Activated T-cell treated with anti-CD3 and anti-CD28 coated beads for 48 hours (primary cell): ENCODE measurements around the gene EIF4A2.
"Not testable (repeated sequence)": the region's sequence is repeated elsewhere in the genome, so short reads cannot be mapped to it uniquely, and the experiment has no call there.

Experiments
- DNase-seq: peaks from one replicate; pipeline ENCODE4 v3.0.0-alpha.2; 2020; ENCODE audit warnings: low read depth

The EIF4A2 gene

DNA sequence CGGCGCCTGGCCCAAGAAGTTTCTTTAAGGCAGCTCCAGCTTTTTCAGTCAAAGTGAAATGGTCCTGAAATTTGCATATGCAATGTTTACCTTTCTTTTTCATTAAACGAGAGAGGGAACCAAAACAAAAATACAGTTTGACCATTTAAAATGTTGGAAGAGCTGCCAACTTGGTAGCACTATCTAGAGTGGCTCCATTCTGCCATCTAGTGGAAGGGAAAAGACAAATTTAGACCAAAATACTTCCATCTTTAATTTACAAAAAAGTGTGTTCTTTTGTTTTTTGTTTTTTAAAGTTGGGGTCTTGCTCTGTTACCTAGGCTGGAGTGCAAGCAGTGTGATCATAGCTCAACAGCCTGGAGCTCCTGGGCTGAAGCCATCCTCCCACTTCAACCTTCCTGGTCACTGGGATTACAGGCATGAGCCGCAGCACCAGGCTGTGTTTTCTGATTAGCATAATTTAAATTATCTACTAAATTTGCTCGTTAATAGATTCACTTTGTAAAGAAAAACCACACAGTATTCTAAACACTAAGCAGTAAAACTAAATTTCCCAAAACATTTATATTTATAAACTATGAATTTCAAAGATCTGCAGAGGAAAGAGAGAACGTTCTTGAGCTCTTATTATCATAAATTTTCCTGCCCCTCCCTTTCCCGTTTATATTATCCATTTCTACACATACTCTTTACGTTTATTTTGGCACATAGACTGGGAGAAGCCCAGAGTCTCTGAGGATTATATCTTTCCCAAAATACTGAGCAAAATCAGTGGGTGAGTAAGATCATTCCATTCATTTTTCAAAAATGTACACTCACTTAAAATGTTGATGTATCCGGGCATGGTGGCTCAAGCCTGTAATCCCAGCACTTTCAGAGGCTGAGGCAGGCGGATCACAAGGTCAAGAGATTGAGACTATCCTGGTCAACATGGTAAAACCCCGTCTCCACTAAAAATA is 38.3 kb downstream of the EIF4A2 start:
- DNase-seq = no peak

DNA sequence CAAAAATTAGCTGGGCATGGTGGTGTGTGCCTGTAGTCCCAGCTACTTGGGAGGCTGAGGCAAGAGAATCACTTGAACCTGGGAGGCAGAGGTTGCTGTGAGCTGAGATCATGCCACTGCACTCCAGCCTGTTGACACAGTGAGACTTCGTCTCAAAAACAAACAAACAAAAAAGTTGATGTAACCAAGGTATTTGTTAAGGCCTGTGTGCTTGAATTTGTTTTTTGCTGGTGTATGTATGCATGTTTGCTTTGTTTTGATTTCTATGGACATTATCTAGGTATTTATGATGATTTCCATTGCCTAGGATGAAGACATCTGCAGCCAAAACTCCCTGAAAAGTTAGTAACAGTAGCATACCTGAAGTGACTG is 39.0 kb downstream of the EIF4A2 start:
- not testable (repeated sequence) for DNase-seq

DNA sequence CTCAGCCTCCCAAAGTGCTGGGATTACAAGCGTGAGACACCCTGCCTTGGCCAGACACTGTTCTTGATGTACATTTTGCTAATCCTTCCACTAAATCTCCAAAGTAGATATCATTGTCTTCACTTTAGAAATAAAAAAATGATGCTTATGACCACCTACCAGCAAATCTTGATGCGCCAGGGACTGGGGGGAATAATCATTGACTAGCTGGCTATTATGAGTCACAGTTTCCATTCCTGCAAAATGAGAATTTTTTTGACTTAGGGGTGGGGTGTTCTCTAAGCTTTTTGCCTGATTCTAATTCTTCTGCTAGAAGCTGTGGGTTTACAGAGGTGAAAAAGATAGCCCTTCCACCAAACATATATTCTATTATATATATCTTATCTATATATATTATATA is 40.0 kb downstream of the EIF4A2 start:
- DNase-seq = no peak

DNA sequence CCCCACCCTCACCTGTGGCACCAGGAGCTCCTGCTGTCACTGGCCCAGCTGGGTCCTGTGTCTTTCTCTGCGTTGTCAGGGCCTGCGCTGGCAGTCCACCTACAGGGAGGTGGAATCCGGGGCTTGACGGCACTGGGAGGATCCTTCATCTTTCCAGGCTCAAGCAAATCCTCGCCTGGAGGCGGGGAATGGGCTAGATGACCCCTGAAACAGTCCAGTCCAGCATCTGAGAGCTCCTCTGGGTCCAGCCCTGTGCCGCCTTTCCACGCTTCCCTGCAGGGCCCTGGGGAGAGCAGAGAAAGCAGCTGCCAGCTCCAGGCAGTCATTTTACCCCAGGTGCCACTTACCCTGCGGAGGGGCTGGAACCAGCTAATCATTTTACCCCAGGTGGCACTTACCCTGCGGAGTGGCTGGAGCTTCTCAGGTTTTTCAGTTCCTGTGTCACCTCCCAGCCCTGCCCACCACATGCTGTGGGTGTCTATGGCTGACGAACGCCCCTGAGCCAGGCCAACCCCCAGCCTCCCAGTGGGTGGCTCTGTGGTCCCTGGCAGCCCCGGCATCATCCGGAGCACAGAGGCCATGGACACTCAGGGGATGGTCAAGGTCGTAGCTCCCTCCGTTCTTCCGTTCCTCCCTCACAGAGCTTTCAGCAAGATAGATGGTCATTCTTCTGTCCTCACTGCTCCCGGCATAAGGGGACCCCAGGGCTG is 41.2 kb downstream of the EIF4A2 start:
- no peak for DNase-seq

DNA sequence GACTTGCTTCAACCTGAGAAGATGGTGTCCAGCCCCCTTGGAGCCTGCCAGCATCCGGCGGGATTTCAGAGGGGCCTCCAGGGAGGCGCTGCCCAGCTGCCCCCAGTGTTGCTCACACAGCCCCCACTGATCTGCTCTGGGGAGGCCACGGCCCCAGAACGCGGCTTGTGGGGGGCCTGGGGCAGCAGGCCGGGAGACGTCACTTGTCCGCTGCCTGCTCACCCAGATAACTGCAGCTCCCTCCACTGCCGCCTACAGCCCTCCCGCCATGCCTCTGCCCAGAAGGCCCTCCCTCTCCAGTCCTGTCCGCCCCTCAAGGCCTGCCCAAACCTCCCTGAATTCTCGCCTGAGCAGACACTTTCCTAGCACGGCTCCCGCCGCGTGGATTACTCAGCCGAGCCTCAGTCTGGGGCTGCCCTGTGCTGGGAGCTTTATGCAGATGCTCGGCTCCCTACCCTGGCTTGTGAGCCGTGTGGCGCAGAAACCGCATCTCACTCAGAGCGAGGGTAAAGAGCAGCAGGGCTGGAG is 42.0 kb downstream of the EIF4A2 start:
- peak; percentile 49 for DNase-seq

DNA sequence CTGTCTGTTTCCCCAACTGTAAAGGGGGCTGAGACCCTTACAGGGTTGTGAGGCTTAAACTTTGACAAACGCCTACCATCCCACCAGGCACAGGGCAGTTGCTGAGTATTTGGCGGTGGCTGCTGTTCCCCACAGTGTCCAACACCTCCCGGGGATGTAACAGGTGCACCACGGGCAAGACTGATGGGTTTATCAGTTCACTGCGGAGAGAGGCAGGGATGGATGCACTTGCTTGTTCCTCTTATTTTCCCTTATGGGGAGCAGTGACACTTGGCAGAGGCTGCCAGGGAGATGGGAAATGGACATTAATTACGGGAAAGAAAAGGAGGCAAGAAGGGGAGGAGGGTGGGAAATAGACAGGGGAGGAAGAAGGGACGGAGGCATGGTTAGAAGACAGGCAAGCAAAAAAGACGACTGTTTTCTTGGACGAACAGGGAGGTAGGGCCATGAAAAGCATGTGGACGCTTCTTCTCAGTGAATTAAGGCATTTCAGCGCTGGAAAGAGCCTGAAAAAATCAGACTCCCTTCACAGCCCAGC is 42.6 kb downstream of the EIF4A2 start:
- DNase-seq = no peak

DNA sequence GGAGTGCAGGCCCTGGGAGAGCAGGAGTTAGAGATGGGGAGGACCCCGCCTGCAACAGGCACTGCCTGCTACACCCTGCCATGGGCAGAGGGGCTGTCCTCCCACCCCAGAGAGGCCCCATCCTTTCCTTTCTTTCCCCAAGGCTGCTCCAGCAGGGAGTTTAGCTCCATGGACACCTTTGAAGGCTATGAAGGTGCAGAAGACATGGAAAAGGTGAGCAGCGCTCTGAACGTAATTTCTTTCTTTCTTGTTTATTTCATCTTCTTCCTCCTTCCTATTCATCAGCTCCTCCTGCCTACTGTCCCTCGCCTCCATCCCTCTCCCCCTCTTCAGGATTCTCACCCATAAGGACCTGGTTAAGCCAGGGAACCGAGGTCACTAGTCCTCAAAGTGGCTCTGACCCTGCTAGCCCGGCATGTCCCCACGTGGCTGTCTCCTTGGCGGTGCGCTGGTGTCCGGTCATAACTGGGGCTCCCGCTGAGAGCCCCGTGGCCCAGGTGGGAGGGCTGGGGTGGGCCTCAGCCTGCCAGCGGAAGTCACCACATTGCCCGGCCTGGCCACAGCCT is 43.1 kb downstream of the EIF4A2 start:
- peak; percentile 27 for DNase-seq

DNA sequence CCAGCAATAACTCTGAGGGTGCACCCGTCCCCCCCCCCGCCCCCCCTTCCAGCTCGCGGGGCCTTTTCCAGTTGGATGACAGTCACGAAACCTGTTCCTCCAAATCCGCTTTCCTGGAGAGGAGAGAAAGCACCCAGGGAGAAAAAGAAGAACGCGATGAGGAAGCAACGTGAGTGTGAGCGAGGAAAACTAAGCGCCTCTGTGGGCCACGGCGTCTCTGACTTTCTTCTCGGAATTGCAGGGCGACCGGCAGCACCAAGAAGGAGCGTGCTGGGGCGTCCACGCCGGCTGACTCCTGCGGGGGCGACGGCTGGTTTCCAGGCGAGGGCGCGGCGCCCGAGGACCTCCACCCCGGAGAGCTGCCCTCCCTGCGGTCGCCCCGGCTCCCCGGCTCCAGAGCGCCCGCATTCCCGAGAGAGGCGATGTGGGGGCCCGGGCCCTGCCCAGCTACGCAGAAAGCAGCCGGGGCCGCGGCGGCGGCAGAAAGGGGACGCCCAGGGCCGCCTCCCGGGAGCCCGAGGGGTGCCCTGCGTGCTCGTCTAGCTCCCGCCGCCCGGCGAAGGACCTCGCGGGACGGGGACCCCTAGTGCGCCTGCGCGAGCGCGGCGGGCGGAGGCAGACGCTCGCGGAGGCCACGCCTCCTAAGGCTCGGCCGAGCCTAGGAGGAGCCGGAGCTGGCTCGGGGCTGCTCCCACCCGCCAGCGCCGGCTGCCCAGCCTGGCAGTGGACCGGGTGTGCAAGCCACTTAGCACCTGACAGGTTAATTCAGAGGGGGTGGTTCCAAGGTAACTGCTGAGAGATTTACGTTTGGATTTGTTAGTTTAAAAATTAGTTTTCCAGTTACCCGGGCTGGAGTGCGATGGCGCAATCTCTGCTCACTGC is 43.8 kb downstream of the EIF4A2 start:
- peak; percentile 89 for DNase-seq

DNA sequence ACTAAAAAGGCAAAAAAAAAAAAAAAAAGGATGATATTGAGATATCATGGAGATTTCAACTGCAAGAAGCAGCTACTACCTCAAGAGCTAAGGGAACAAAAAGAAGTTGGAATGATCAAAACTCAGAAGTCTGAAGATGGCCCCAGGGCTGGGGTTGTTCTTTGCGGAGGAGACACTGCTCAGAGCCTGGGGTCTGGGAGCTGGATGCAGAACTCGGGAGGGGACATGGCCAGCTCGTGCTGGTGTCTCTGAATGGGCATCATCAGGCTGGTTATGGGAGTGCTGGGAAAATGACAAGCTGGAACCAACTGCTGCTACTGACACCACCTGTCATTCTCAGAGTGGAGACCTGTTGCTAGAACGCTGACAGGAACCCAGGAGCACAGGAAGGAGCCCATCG is 45.0 kb downstream of the EIF4A2 start:
- no peak for DNase-seq

DNA sequence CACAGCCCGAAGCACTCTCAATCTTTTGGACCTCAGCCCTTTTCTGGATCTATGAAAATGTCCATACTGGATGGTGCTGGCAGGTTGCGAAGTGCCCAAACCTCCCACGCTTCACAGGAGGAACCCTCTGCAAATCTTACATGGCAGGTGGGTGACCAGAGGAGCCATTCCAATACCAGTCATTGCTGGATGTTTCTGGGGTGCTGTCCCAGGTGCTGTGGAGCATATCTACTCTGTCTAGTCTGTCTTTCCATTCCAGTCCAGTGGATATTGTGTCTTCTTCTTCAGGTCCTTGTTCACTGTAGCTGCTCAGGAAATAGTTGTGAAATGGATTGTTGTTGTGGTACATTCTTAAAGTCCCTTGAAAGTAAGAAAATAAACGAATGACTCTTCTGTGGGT is 48.4 kb downstream of the EIF4A2 start:
- DNase-seq = no peak

DNA sequence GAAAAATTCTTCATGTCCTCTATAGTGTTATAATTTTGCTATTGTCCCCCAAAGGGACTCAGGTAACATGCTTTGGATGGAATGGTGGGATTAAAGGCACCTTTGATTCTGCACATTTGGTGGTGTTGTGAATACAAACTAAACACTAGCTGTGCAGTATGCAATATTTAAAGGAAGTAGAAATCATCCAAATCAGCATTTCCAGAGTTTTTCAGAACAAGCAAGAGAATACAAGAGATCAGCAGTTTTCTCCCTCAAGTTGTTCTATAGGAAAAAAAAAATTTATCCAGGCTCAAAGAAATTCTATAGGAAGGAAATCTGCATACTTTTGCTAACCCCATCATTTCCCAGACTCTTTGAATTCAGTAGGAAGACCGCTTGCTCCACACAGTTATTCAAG is 48.9 kb downstream of the EIF4A2 start:
- DNase-seq = no peak
